H1 (cell line): ENCODE data around the gene VGLL4. TPM values are rescaled to one million over a fixed set of nuclear protein-coding genes. Genes with fewer than 3 reads are reported as not detected.

Experiments used
- CHD2 ChIP-seq: IDR thresholded peaks from 2 replicates; pipeline ENCODE4 v1.6.1; 2012; ENCODE audit warnings: low read length, improper control_type of control experiment
- CHD7 ChIP-seq: fragments of 300-600 bp; sonication (generic); IDR thresholded peaks from 2 replicates; pipeline ENCODE4 v1.7.1; 2012; ENCODE audit warnings: low read length, moderate library complexity, mild to moderate bottlenecking, inconsistent platforms; ENCODE audit not compliant: insufficient replicate concordance
- E2F6 ChIP-seq: IDR thresholded peaks from 2 replicates; pipeline ENCODE4 v1.6.1; 2012; ENCODE audit warnings: inconsistent platforms
- EZH2 ChIP-seq: fragments of 200-600 bp; sonication (generic); IDR thresholded peaks from 2 replicates; pipeline ENCODE4 v1.7.1; 2012; ENCODE audit warnings: low read depth, mild to moderate bottlenecking, moderate library complexity, low read length, inconsistent platforms; ENCODE audit not compliant: severe bottlenecking
- GABPA ChIP-seq: IDR thresholded peaks from 2 replicates; pipeline ENCODE4 v1.6.1; 2011; ENCODE audit warnings: mild to moderate bottlenecking, low read length, moderate library complexity, borderline replicate concordance; ENCODE audit not compliant: insufficient read depth
- HDAC6 ChIP-seq: IDR thresholded peaks from one replicate; pipeline ENCODE4 v1.7.1; 2012; ENCODE audit warnings: low read depth, mild to moderate bottlenecking, inconsistent platforms, low read length, moderate library complexity
- RBBP5 ChIP-seq: IDR thresholded peaks from 2 replicates; pipeline ENCODE4 v1.7.1; 2012; ENCODE audit warnings: low read depth, mild to moderate bottlenecking, inconsistent platforms, low read length, moderate library complexity, borderline replicate concordance
- SP2 ChIP-seq: IDR thresholded peaks from 2 replicates; pipeline ENCODE4 v1.6.1; 2012; ENCODE audit warnings: mild to moderate bottlenecking, low read length, inconsistent platforms
- TEAD4 ChIP-seq: IDR thresholded peaks from 2 replicates; pipeline ENCODE4 v1.6.1; 2012; ENCODE audit warnings: low read depth, low read length, inconsistent platforms, mixed read lengths
- YY1 ChIP-seq: IDR thresholded peaks from 2 replicates; pipeline ENCODE4 v1.6.1; 2011; ENCODE audit warnings: low read depth, mild to moderate bottlenecking, low read length
- ZNF274 ChIP-seq: IDR thresholded peaks from 2 replicates; pipeline ENCODE4 v1.7.0; 2012; ENCODE audit warnings: low read length, borderline replicate concordance; ENCODE audit errors: extremely low read depth
- polyA plus RNA-seq, 7 experiments: library from polyadenylated mRNA; depleted of rRNA in 3 of 7; stranded (reverse) in 5 of 7; unstranded in 2 of 7; fragments of >200 nt in 5 of 7; fragments of 200-250 nt in 2 of 7; gene quantifications; 1 replicate in 5 of 7; 2 replicates in 1 of 7; 4 replicates in 1 of 7; pipeline versions ENCODE4 v1.2.1 to v1.2.3, GENCODE V29; 2011 to 2013; ENCODE audit warnings: missing spikeins in 2 of 7, mixed read lengths in 2 of 7
- total RNA-seq: library from RNA; stranded (reverse); fragmentation: NEBNext Ultra II Directional; extraction: Animal tissue kit (Norgen Biotek cat#: 25700); gene quantifications from 2 replicates; pipeline ENCODE4 v1.2.1, GENCODE V29; 2021

Gene VGLL4
- total and polyA plus RNA-seq, 2 of the 8 experiments (the other 6 are each of a cell fraction or from before 2014, with no cell fraction given), result 45.1 to 50.0 TPM

GRCh38 chr3:11679964-11680363 lies 36.2 kb upstream of the VGLL4 start (continued):
- TF ChIP-seq CHD7 (no peak), TEAD4 (no peak), CHD2 (no peak), RBBP5 (no peak), SP2 (no peak), YY1 (no peak), ZNF274 (no peak), HDAC6 (no peak), GABPA (no peak), EZH2 (no peak), E2F6 (no peak)
